Natural killer cell (primary cell): Measurements from ENCODE around the gene ALPL. TPM values are rescaled to one million over a fixed set of nuclear protein-coding genes. Genes with fewer than 3 reads are reported as not detected.

Experiments
- ATAC-seq, 3 donors: fragments of 150-1000 bp in 2 of 3; fragments of 200-7000 bp in 1 of 3; cut with Tn5 transposase; 1 replicate in 1 of 3; 2 replicates in 2 of 3; pipeline ENCODE4 v1.10.0; 2021; ENCODE audit warnings: mild to moderate bottlenecking in 2 of 3, moderate library complexity in 2 of 3
- DNase-seq, 2 donors: peaks; one replicate each; pipeline versions ENCODE4 v3.0.0 to v3.0.0-alpha.2; 2013 to 2021; ENCODE audit warnings: mixed read lengths in 1 of 2
- H3K27ac ChIP-seq: one replicate; pipeline ENCODE4 v1.5.1; 2013; ENCODE audit warnings: mild to moderate bottlenecking, low read length
- H3K27me3 ChIP-seq: one replicate; pipeline ENCODE4 v1.6.1; 2013; ENCODE audit warnings: low read length; ENCODE audit not compliant: control insufficient read depth, insufficient read depth
- H3K36me3 ChIP-seq: one replicate; pipeline ENCODE4 v1.6.1; 2013; ENCODE audit warnings: low read length; ENCODE audit not compliant: control insufficient read depth, insufficient read depth
- H3K4me1 ChIP-seq: one replicate; pipeline ENCODE4 v1.6.1; 2013; ENCODE audit warnings: low read length; ENCODE audit not compliant: control insufficient read depth, insufficient read depth
- H3K4me3 ChIP-seq: one replicate; pipeline ENCODE4 v1.5.1; 2013; ENCODE audit warnings: low read length
- H3K9me3 ChIP-seq: one replicate; pipeline ENCODE4 v1.6.1; 2013; ENCODE audit warnings: low read length; ENCODE audit not compliant: control insufficient read depth, insufficient read depth
- H3K27ac Mint-ChIP-seq, 2 donors: one replicate each; pipeline ENCODE4 v1.8.0; 2022; ENCODE audit warnings: mild to moderate bottlenecking in 2 of 2, mixed read lengths in 2 of 2, moderate library complexity in 1 of 2
- H3K27me3 Mint-ChIP-seq, 2 donors: one replicate each; pipeline ENCODE4 v1.8.0; 2022; ENCODE audit warnings: low read depth in 2 of 2, mixed read lengths in 2 of 2
- H3K36me3 Mint-ChIP-seq: one replicate; pipeline ENCODE4 v1.8.0; 2022; ENCODE audit warnings: mixed read lengths
- H3K4me1 Mint-ChIP-seq, 2 donors: one replicate each; pipeline ENCODE4 v1.8.0; 2022; ENCODE audit warnings: mixed read lengths in 2 of 2
- H3K4me3 Mint-ChIP-seq: one replicate; pipeline ENCODE4 v1.8.0; 2022; ENCODE audit warnings: mild to moderate bottlenecking, moderate library complexity, mixed read lengths
- H3K9me3 Mint-ChIP-seq, 2 donors: one replicate each; pipeline ENCODE4 v1.8.0; 2022; ENCODE audit warnings: mixed read lengths in 2 of 2
- WGBS: methylation state at CpG from one replicate; pipeline ENCODE4 v1.1.7; 2013; ENCODE audit warnings: missing lambda C conversion rate; ENCODE audit not compliant: insufficient coverage; 5-methylcytosine and 5-hydroxymethylcytosine counted together
- intact Hi-C: fragments of 100-400 bp; cut with micrococcal nuclease; formaldehyde crosslinking; loops from one replicate; pipeline ENCODE4 v1.14.2; 2022
- total RNA-seq, 4 donors: library from RNA; stranded (reverse); fragments of 120-200 nt in 1 of 4; gene quantifications; one replicate each; pipeline versions ENCODE4 v1.2.3 to v1.2.4, GENCODE V29; 2013 to 2022
- TF ChIP-seq, protein P1 (sequence below): fragments of 200-600 bp; IDR thresholded peaks from one replicate; pipeline ENCODE4 v1.8.0; 2022; ENCODE audit warnings: antibody characterized with exemption

The ALPL gene
- total RNA-seq, 3 donors from 2014 or later (not counting 1 experiment from before 2014, with no cell fraction given) = 2.4 TPM; not detected in 2

DNA sequence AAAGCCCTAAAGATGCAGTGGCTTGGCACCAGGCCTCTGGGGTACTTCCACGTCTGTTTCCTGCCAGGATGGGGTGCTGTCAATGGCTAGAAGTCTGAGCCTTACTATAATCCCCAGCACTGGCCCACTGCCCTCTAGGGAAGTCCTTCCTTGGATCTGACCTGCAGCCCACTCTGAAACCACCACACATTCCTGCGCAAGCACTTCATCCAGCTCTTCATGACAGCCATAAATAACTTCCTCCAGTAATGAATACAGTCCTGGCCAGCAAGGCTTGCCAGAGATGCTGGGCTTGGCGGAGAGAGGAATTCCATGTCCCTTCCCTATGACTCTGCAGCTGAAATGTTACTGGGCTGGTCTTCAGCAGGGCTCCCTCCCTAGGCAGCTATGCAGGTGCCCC, 32.6 kb downstream of the ALPL start:
- intact Hi-C loops = no loop called here
- Histone ChIP-seq H3K27ac (no peak overlapping the region), H3K9me3 (no peaks in the 10 kb centered on the region), H3K4me3 (no peak overlapping the region), H3K36me3 (no peaks in the 10 kb centered on the region), H3K27me3 (no peaks in the 10 kb centered on the region), H3K4me1 (no peaks in the 10 kb centered on the region)
- no peaks in the 10 kb centered on the region for H3K4me1 Mint-ChIP-seq
- 74% methylated on average over 3 of the region's 3 CpGs for WGBS
- ATAC-seq = no peak
- peaks cover 9 to 25% of the 10 kb centered on the region in 2 donors for H3K27me3 Mint-ChIP-seq
- H3K36me3 Mint-ChIP-seq = no peaks in the 10 kb centered on the region
- no peak for DNase-seq
- H3K4me3 Mint-ChIP-seq = no peak overlapping the region
- H3K27ac Mint-ChIP-seq = no peak overlapping the region
- TF ChIP-seq, protein P1, sequence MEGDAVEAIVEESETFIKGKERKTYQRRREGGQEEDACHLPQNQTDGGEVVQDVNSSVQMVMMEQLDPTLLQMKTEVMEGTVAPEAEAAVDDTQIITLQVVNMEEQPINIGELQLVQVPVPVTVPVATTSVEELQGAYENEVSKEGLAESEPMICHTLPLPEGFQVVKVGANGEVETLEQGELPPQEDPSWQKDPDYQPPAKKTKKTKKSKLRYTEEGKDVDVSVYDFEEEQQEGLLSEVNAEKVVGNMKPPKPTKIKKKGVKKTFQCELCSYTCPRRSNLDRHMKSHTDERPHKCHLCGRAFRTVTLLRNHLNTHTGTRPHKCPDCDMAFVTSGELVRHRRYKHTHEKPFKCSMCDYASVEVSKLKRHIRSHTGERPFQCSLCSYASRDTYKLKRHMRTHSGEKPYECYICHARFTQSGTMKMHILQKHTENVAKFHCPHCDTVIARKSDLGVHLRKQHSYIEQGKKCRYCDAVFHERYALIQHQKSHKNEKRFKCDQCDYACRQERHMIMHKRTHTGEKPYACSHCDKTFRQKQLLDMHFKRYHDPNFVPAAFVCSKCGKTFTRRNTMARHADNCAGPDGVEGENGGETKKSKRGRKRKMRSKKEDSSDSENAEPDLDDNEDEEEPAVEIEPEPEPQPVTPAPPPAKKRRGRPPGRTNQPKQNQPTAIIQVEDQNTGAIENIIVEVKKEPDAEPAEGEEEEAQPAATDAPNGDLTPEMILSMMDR = no peak
- H3K9me3 Mint-ChIP-seq = no peaks in the 10 kb centered on the region

DNA sequence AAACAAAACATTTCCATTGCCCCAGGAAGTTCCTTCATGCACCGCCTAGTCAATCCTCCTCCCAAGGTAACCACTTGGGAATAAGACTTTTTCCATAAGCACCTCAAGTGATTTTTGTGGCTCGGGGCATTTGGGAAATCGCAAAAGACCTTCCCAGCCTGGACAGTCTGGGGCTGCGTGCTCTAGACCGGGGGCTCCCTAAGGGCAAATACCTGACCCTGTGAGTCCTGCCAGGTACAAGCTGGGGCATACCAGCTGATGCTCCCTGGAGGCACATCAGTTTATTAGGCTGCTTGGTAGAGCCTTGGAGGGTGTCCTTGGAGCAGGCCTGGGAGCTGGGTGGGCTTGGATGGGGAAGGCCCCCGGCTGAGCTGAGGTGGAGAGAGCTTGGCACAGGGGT, 34.4 kb downstream of the ALPL start:
- Histone ChIP-seq H3K27me3 (no peaks in the 10 kb centered on the region), H3K4me1 (no peaks in the 10 kb centered on the region), H3K36me3 (no peaks in the 10 kb centered on the region), H3K4me3 (no peak overlapping the region), H3K27ac (no peak overlapping the region), H3K9me3 (no peaks in the 10 kb centered on the region)
- ATAC-seq (no peak), DNase-seq (no peak)
- Mint-ChIP-seq H3K36me3 (no peaks in the 10 kb centered on the region), H3K27ac (no peak overlapping the region), H3K27me3 (peaks cover 9 to 14% of the 10 kb centered on the region in 2 donors), H3K9me3 (no peaks in the 10 kb centered on the region), H3K4me1 (no peaks in the 10 kb centered on the region), H3K4me3 (no peak overlapping the region)
- intact Hi-C loops = no loop called here
- 77% methylated on average over 6 of the region's 6 CpGs for WGBS
- TF ChIP-seq, protein P1 = no peak

GRCh38 chr1:21544095-21544494, 34.9 kb downstream of the ALPL start:
- no peaks in the 10 kb centered on the region for H3K9me3 Mint-ChIP-seq
- no peak overlapping the region for H3K4me3 Mint-ChIP-seq
- no peaks in the 10 kb centered on the region for H3K4me1 Mint-ChIP-seq
- Histone ChIP-seq H3K4me1 (no peaks in the 10 kb centered on the region), H3K36me3 (no peaks in the 10 kb centered on the region), H3K9me3 (no peaks in the 10 kb centered on the region), H3K4me3 (no peak overlapping the region), H3K27me3 (no peaks in the 10 kb centered on the region), H3K27ac (no peak overlapping the region)
- H3K27ac Mint-ChIP-seq = no peak overlapping the region
- DNase-seq (no peak), ATAC-seq (no peak)
- no peaks in the 10 kb centered on the region for H3K36me3 Mint-ChIP-seq
- H3K27me3 Mint-ChIP-seq = peaks cover 9 to 10% of the 10 kb centered on the region in 2 donors
- TF ChIP-seq, protein P1 = no peak
- intact Hi-C loops = no loop called here
- WGBS = 93% methylated on average over 4 of the region's 4 CpGs

DNA sequence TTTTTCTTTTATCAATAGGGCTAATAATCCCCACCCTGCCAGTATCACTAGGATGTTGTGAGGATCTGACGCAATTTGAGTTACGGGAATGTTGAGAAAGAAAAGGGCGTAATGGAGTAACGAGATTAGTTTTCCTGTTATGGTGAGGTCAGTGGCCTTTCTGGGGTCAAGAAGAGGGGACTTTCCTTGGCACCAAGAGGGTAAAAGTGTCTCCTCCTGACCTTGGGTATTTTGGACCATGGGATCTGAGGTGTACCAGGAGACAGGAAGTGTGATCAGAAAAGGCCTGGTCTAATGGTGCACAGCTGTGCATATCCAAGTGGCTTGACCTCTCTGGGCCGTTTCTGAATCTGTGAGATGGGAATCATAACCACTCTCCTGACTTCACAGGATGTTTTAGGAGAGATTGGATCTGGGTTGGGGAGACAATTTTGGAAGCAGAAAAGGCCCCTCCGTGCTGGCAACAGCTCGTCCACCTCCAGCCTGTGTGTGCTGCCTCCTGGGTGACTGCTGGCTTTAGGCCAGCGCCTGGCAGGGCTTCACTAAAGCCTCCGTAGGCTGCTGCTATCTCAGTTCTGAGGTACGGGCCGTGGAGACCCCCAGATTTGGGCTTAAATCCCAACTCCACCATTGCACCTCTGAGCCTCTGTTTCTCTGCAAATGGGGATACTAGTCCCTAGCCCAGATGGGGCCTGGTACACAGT, 37.1 kb downstream of the ALPL start:
- TF ChIP-seq, protein P1 = no peak
- no peak overlapping the region for H3K27ac Mint-ChIP-seq
- peaks cover 0 to 3% of the 10 kb centered on the region in 2 donors for H3K27me3 Mint-ChIP-seq
- no peaks in the 10 kb centered on the region for H3K4me1 Mint-ChIP-seq
- DNase-seq = no peak
- no peaks in the 10 kb centered on the region for H3K36me3 ChIP-seq
- no peaks in the 10 kb centered on the region for H3K36me3 Mint-ChIP-seq
- no peak overlapping the region for H3K27ac ChIP-seq
- H3K4me1 ChIP-seq = no peaks in the 10 kb centered on the region
- no peaks in the 10 kb centered on the region for H3K27me3 ChIP-seq
- WGBS = 86% methylated on average over 11 of the region's 11 CpGs
- H3K4me3 Mint-ChIP-seq = no peak overlapping the region
- no peak for ATAC-seq
- intact Hi-C loops = no loop called here
- H3K4me3 ChIP-seq = no peak overlapping the region
- H3K9me3 ChIP-seq = no peaks in the 10 kb centered on the region
- H3K9me3 Mint-ChIP-seq = no peaks in the 10 kb centered on the region
